ENCODE results near the gene COBL. TPM values are rescaled to one million over a fixed set of nuclear protein-coding genes. Genes with fewer than 3 reads are reported as not detected.
A peak's percentile ranks its signal among the peaks of the same experiment; 100 is the strongest.

The COBL gene
- total and polyA plus RNA-seq, 5 donors from 2014 or later = 0.03 to 0.59 TPM; not detected in 3

DNA sequence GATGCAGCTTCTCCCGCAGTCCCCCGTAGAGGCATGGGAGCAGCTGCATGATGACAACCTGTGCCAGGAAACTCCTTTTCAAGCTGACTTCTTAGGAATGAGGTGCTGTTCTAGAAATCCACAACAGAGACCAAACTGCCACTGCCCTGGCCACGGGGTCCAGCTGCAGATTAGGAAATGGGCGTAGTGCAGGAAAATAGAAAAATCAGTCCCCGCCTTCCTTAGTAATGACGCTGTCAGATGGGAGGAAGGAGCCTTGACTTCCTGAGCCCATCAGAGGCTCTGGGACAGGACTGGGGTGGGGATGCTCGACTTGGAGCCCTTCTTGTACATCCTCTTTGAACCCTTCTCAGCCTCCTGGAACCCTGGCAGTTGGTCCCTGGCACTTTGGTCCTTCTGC, 306.1 kb downstream of the COBL start:
- H3K4me3 Mint-ChIP-seq = no peak overlapping the region
- no peaks in the 10 kb centered on the region for H3K9me3 Mint-ChIP-seq
- no peak overlapping the region for H3K27ac Mint-ChIP-seq
- H3K36me3 ChIP-seq (ENCODE audit: control insufficient read depth, insufficient read depth, low read length) = no peaks in the 10 kb centered on the region
- no peak overlapping the region for H3K27ac ChIP-seq (ENCODE audit: insufficient read depth, low read length, poor library complexity, severe bottlenecking)
- H3K9me3 ChIP-seq (ENCODE audit: control insufficient read depth in 2 of 2, low read length in 2 of 2) = no peaks in the 10 kb centered on the region
- no peak overlapping the region for H3K4me3 ChIP-seq (ENCODE audit: low read depth, low read length)
- H3K27me3 ChIP-seq (ENCODE audit: control insufficient read depth, insufficient read depth, low read length) = no peaks in the 10 kb centered on the region
- ATAC-seq (ENCODE audit: low read depth in 2 of 2) = no peak
- H3K4me1 Mint-ChIP-seq = no peaks in the 10 kb centered on the region
- H3K36me3 Mint-ChIP-seq = no peaks in the 10 kb centered on the region
- peaks cover 8% of the 10 kb centered on the region for H3K27me3 Mint-ChIP-seq
- no peaks in the 10 kb centered on the region for H3K4me1 ChIP-seq (ENCODE audit: control insufficient read depth, insufficient read depth, low read length, poor library complexity, severe bottlenecking)
- no peak for DNase-seq

DNA sequence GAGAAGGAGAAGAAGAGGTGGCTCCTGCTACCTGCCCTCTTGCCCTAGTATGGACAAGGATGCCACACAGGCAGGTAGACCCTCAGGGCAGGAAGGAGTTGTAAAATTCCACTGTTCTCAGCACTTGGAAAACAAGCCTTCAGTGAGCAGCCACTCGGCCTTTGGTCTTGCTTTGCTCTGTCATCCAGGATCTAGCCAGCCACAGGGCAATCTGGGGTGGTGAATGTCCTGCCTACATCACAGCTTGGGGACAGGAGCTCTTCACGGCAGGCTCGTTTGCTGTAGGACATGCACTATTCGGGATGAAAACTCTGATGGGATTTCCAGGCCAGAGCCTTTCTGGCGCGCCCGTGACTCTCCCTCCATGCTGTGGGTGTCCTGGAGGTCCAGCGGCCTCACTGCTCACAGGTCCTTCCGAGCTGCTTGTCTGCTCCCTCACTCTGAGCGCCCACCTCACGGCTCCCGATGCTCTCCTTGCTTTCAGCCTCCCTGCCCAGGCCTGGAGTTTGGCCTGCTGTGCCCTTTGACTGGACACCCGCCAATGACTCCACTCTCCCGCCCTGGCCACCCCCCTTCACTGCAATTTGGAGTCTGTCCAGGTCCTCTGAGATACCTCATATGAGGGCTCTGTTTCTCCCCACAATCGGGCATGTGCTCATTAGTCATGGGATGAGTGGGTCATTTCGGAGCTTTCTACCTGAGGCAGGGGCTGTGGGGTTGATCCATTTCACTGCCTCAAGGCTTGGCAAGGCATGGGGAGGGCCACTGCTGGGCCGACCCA, 306.7 kb downstream of the COBL start:
- no peak for DNase-seq
- H3K27ac Mint-ChIP-seq = no peak overlapping the region
- H3K9me3 Mint-ChIP-seq = no peaks in the 10 kb centered on the region
- H3K4me1 Mint-ChIP-seq = no peaks in the 10 kb centered on the region
- H3K4me3 Mint-ChIP-seq = no peak overlapping the region
- H3K27me3 Mint-ChIP-seq = peaks cover 13% of the 10 kb centered on the region
- Histone ChIP-seq H3K27ac (ENCODE audit: insufficient read depth, low read length, poor library complexity, severe bottlenecking) (no peak overlapping the region), H3K4me1 (ENCODE audit: control insufficient read depth, insufficient read depth, low read length, poor library complexity, severe bottlenecking) (no peaks in the 10 kb centered on the region), H3K4me3 (ENCODE audit: low read depth, low read length) (no peak overlapping the region), H3K27me3 (ENCODE audit: control insufficient read depth, insufficient read depth, low read length) (no peaks in the 10 kb centered on the region), H3K36me3 (ENCODE audit: control insufficient read depth, insufficient read depth, low read length) (no peaks in the 10 kb centered on the region), H3K9me3 (ENCODE audit: control insufficient read depth in 2 of 2, low read length in 2 of 2) (no peaks in the 10 kb centered on the region)
- H3K36me3 Mint-ChIP-seq = no peaks in the 10 kb centered on the region
- ATAC-seq (ENCODE audit: low read depth in 2 of 2) = no peak

DNA sequence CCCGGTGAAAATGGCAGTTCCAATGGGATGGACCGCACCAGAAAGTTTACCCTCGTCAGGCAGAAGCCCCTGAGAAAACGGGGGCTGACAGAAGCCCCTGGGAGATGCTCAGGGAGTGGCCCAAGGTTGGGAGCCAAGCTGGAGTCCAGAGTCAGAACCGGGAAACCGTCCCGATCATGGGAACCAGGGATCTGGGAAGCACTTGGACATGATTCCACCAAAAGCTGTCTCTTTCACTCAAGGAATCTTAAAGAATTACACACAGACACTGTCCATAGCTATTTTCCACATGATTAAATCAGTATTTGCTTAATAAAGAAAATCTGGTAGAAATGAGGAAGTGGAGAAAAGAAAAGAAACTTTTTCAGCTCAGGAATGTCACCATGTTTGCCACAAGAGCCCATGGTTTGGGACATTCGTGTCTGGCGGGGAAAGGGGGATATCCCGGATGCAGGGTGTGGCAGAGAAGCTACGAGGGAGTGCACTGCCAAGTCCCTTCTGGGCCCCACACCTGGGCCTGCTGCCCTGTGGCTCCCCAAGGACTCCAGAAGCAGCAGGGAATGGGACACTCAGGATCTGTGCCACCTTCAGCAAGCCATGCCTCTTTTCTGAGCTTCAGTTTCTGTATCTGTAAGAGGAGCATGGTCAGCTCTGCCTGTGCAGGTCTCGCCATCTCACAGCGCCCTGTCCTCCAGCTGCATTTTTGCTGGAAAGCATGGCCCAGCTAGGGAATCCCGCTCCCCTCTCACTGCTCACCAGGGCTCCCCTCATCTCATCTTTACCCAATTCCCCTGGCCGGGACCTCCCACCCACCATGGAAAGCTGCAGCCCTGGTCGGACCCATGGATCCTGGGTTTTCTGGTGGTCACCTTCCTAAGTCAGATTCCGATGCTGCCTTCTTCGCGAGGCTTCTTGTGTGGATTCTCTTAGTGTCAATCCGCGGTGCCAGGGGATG, 308.8 kb downstream of the COBL start:
- DNase-seq (no peak), ATAC-seq (ENCODE audit: low read depth in 2 of 2) (no peak)
- no peak overlapping the region for H3K4me3 Mint-ChIP-seq
- no peak overlapping the region for H3K27ac Mint-ChIP-seq
- H3K36me3 Mint-ChIP-seq = no peaks in the 10 kb centered on the region
- H3K4me1 ChIP-seq (ENCODE audit: control insufficient read depth, insufficient read depth, low read length, poor library complexity, severe bottlenecking) = no peaks in the 10 kb centered on the region
- no peak overlapping the region for H3K4me3 ChIP-seq (ENCODE audit: low read depth, low read length)
- no peaks in the 10 kb centered on the region for H3K9me3 ChIP-seq (ENCODE audit: control insufficient read depth in 2 of 2, low read length in 2 of 2)
- no peaks in the 10 kb centered on the region for H3K36me3 ChIP-seq (ENCODE audit: control insufficient read depth, insufficient read depth, low read length)
- H3K9me3 Mint-ChIP-seq = peaks cover 0 to 3% (median 0%) of the 10 kb centered on the region in 7 donors
- peaks cover 9% of the 10 kb centered on the region for H3K27me3 Mint-ChIP-seq
- H3K4me1 Mint-ChIP-seq = no peaks in the 10 kb centered on the region
- H3K27ac ChIP-seq (ENCODE audit: insufficient read depth, low read length, poor library complexity, severe bottlenecking) = no peak overlapping the region
- no peaks in the 10 kb centered on the region for H3K27me3 ChIP-seq (ENCODE audit: control insufficient read depth, insufficient read depth, low read length)

DNA sequence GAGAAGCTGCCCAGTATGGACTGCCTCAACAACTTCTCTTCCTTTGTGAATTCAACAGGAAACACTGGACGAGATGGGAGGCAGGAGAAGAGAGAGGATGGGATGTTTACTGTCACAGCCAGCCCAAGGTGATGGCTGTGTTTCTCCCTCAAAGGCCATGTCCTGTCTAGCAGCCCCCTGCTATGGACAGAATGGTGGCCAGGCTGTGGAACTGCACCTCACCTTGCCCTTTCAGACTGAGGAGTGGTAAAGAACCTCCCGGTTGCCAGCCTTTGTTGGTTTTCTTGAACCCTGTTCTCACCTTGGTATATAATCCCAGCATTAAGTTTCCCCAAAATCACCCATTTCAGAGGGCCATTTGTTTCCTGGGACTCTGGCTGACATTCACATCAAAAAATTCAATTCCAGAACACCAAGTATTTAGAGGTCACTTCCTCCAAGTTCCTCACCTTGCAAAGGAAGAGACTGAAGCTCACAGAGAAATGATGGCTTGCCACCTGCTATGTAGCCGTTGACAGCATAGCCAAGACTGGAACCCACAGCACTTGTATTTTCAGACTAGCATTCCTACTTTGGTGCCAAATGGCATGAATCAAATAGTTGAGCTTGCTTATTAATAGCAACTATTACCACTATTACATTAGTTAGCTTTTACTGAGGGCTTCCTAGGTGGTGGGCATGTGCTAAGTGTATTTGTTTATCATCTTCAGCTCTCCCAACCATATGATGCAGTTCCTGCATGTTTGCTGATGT, 309.9 kb downstream of the COBL start:
- no peak overlapping the region for H3K27ac ChIP-seq (ENCODE audit: insufficient read depth, low read length, poor library complexity, severe bottlenecking)
- H3K9me3 ChIP-seq (ENCODE audit: control insufficient read depth in 2 of 2, low read length in 2 of 2) = no peaks in the 10 kb centered on the region
- no peak overlapping the region for H3K4me3 ChIP-seq (ENCODE audit: low read depth, low read length)
- H3K4me1 ChIP-seq (ENCODE audit: control insufficient read depth, insufficient read depth, low read length, poor library complexity, severe bottlenecking) = no peaks in the 10 kb centered on the region
- Mint-ChIP-seq H3K9me3 (peaks cover 0 to 3% (median 0%) of the 10 kb centered on the region in 7 donors), H3K27ac (no peak overlapping the region), H3K27me3 (peaks cover 9% of the 10 kb centered on the region), H3K36me3 (no peaks in the 10 kb centered on the region), H3K4me1 (no peaks in the 10 kb centered on the region), H3K4me3 (no peak overlapping the region)
- ATAC-seq (ENCODE audit: low read depth in 2 of 2) = no peak
- H3K36me3 ChIP-seq (ENCODE audit: control insufficient read depth, insufficient read depth, low read length) = no peaks in the 10 kb centered on the region
- no peak for DNase-seq
- no peaks in the 10 kb centered on the region for H3K27me3 ChIP-seq (ENCODE audit: control insufficient read depth, insufficient read depth, low read length)

DNA sequence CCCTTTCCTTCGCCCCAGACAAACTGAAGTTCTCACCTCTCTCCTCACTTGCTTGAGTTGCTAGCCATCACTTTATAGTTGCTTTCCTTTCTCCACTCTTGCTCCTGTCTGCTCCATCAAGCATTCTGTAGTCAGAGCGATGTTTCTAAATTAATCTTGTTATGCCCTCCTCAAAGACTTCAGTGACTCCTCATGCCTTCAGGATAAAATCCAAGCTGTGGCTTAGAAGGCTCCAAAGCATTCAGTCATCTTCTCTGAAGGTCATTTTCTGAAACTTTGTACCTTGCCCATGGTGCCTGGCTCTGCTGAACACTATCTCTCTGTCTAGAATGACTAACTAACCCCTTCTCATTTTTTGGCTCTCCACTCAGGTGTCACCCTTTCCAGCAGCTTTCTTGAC, 311.5 kb downstream of the COBL start:
- no peaks in the 10 kb centered on the region for H3K4me1 ChIP-seq (ENCODE audit: control insufficient read depth, insufficient read depth, low read length, poor library complexity, severe bottlenecking)
- DNase-seq (no peak), ATAC-seq (ENCODE audit: low read depth in 2 of 2) (no peak)
- H3K36me3 ChIP-seq (ENCODE audit: control insufficient read depth, insufficient read depth, low read length) = no peaks in the 10 kb centered on the region
- H3K27me3 Mint-ChIP-seq = peaks cover 9% of the 10 kb centered on the region
- no peak overlapping the region for H3K27ac Mint-ChIP-seq
- H3K27ac ChIP-seq (ENCODE audit: insufficient read depth, low read length, poor library complexity, severe bottlenecking) = no peak overlapping the region
- no peaks in the 10 kb centered on the region for H3K36me3 Mint-ChIP-seq
- H3K9me3 Mint-ChIP-seq = peaks cover 0 to 5% (median 0%) of the 10 kb centered on the region in 7 donors
- H3K4me3 ChIP-seq (ENCODE audit: low read depth, low read length) = no peak overlapping the region
- H3K4me1 Mint-ChIP-seq = no peaks in the 10 kb centered on the region
- no peaks in the 10 kb centered on the region for H3K27me3 ChIP-seq (ENCODE audit: control insufficient read depth, insufficient read depth, low read length)
- H3K4me3 Mint-ChIP-seq = no peak overlapping the region
- no peaks in the 10 kb centered on the region for H3K9me3 ChIP-seq (ENCODE audit: control insufficient read depth in 2 of 2, low read length in 2 of 2)

DNA sequence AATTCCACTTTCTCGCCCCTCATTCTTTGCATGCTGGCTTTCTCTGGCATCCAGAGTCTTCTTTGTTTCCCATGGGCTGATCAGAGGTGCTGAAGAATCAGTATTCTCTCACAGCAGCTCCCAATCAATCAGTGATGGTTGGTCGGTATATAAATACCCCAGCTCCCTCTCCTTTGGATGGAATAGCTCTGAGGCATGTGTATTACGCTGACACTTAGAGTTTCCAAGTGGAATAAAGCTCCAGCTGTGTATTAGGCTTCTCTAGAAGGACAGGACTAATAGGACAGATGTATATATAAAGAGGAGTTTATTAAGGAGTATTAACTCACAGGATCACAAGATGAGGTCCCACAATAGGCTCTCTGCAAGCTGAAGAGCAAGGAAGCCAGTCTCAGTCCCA, 315.7 kb downstream of the COBL start:
- Mint-ChIP-seq H3K9me3 (peaks cover 0 to 6% (median 0%) of the 10 kb centered on the region in 7 donors), H3K36me3 (no peaks in the 10 kb centered on the region), H3K27ac (no peak overlapping the region), H3K4me1 (no peaks in the 10 kb centered on the region), H3K4me3 (no peak overlapping the region), H3K27me3 (peaks cover 9% of the 10 kb centered on the region)
- Histone ChIP-seq H3K4me3 (ENCODE audit: low read depth, low read length) (no peak overlapping the region), H3K4me1 (ENCODE audit: control insufficient read depth, insufficient read depth, low read length, poor library complexity, severe bottlenecking) (no peaks in the 10 kb centered on the region), H3K27ac (ENCODE audit: insufficient read depth, low read length, poor library complexity, severe bottlenecking) (no peak overlapping the region), H3K27me3 (ENCODE audit: control insufficient read depth, insufficient read depth, low read length) (no peaks in the 10 kb centered on the region), H3K36me3 (ENCODE audit: control insufficient read depth, insufficient read depth, low read length) (no peaks in the 10 kb centered on the region), H3K9me3 (ENCODE audit: control insufficient read depth in 2 of 2, low read length in 2 of 2) (no peaks in the 10 kb centered on the region)
- DNase-seq (no peak), ATAC-seq (ENCODE audit: low read depth in 2 of 2) (no peak)

DNA sequence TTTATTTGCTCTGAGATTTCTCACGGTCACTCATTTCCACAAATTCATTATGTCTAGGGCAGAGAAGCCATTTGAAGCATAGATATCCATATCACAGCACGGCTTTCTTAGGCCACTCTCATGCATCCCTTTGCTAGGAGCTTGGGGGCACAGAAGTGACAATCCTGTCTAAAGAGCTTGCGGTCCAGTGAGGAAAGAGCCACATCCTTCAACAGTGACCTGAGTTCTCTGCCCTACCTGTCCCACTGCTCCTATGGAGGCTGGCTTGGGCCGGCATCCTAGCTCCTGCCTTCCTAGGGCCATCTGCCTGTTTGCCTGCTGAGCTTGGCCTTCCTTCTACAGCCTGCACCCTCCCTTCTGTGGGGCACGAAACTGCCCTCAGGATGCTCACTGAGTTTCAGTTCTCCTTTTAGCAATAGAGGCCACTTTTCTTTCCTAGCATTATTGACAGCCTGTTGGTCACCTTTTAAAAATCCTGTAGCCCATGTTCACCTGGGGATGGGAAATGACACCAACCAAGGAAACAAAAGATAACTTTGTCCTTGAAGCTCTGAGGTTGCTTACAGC, 321.8 kb downstream of the COBL start:
- Mint-ChIP-seq H3K27ac (no peak overlapping the region), H3K9me3 (peaks cover 0 to 4% (median 2%) of the 10 kb centered on the region in 7 donors), H3K4me3 (peak overlapping the region in 1 of 4 donors; percentile 65), H3K27me3 (peaks cover 5% of the 10 kb centered on the region), H3K36me3 (no peaks in the 10 kb centered on the region), H3K4me1 (no peaks in the 10 kb centered on the region)
- H3K36me3 ChIP-seq (ENCODE audit: control insufficient read depth, insufficient read depth, low read length) = no peaks in the 10 kb centered on the region
- H3K27me3 ChIP-seq (ENCODE audit: control insufficient read depth, insufficient read depth, low read length) = no peaks in the 10 kb centered on the region
- no peak overlapping the region for H3K4me3 ChIP-seq (ENCODE audit: low read depth, low read length)
- DNase-seq (no peak), ATAC-seq (ENCODE audit: low read depth in 2 of 2) (no peak)
- H3K4me1 ChIP-seq (ENCODE audit: control insufficient read depth, insufficient read depth, low read length, poor library complexity, severe bottlenecking) = no peaks in the 10 kb centered on the region
- no peak overlapping the region for H3K27ac ChIP-seq (ENCODE audit: insufficient read depth, low read length, poor library complexity, severe bottlenecking)
- H3K9me3 ChIP-seq (ENCODE audit: control insufficient read depth in 2 of 2, low read length in 2 of 2) = no peaks in the 10 kb centered on the region
